ENCODE measurements around the gene PRUNE2. TPM values are rescaled to one million over a fixed set of nuclear protein-coding genes. Genes with fewer than 3 reads are reported as not detected.
"Not testable (repeated sequence)": the region's sequence is repeated elsewhere in the genome, so short reads cannot be mapped to it uniquely, and the experiment has no call there.

The PRUNE2 gene
- total RNA-seq, 1 donor from 2014 or later = 3.3 TPM

GRCh38 chr9:76873056-76873792 lies 32.7 kb downstream of the PRUNE2 start:
- Mint-ChIP-seq H3K27ac (peak overlapping the region; percentile 5), H3K27me3 (peaks cover 43% of the 10 kb centered on the region), H3K36me3 (no peaks in the 10 kb centered on the region), H3K9me3 (no peaks in the 10 kb centered on the region), H3K4me3 (no peak overlapping the region), H3K4me1 (ENCODE audit: unreplicated experiment) (peaks cover 17% of the 10 kb centered on the region)
- TF ChIP-seq CTCF (conservative IDR thresholded peaks at IDR 0.05) = peak; percentile 20
- DNase-seq (ENCODE audit: extremely low spot score, unreplicated experiment) = no peak

- Mint-ChIP-seq H3K27me3 (peaks cover 40% of the 10 kb centered on the region), H3K36me3 (no peaks in the 10 kb centered on the region), H3K4me3 (peak overlapping the region; percentile 23), H3K4me1 (ENCODE audit: unreplicated experiment) (peaks cover 18% of the 10 kb centered on the region), H3K9me3 (no peaks in the 10 kb centered on the region), H3K27ac (no peak overlapping the region)
- TF ChIP-seq CTCF (conservative IDR thresholded peaks at IDR 0.05) = no peak
- no peak for DNase-seq (ENCODE audit: extremely low spot score, unreplicated experiment)
Measured at GRCh38 chr9:76868897-76869296, 37.0 kb downstream of the PRUNE2 start.

GRCh38 chr9:76866689-76867088 lies 39.2 kb downstream of the PRUNE2 start:
- Mint-ChIP-seq H3K27me3 (peaks cover 28% of the 10 kb centered on the region), H3K27ac (no peak overlapping the region), H3K4me1 (ENCODE audit: unreplicated experiment) (peaks cover 10% of the 10 kb centered on the region), H3K4me3 (no peak overlapping the region), H3K9me3 (no peaks in the 10 kb centered on the region), H3K36me3 (no peaks in the 10 kb centered on the region)
- DNase-seq (ENCODE audit: extremely low spot score, unreplicated experiment) = no peak
- TF ChIP-seq CTCF (conservative IDR thresholded peaks at IDR 0.05) = no peak

DNA sequence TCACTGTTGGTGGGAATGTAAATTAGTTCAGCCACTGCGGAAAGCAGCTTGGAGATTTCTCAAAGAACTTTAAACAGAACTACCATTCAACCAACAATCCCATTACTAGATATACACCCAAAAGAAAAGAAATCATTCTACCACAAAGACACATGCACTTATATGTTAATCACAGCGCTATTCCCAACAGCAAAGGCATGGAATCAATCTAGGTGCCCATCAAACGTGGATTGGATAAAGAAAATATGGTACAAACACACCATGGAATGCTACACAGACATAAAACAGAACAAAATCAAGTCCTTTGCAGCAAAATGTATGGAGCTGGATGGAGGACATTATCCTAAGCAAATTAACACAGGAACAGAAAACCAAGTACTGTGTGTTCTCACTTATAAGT lies 42.1 kb downstream of the PRUNE2 start:
- DNase-seq (ENCODE audit: extremely low spot score, unreplicated experiment) = no peak
- H3K27ac Mint-ChIP-seq = no peak overlapping the region
- no peaks in the 10 kb centered on the region for H3K9me3 Mint-ChIP-seq
- peaks cover 15% of the 10 kb centered on the region for H3K27me3 Mint-ChIP-seq
- H3K4me3 Mint-ChIP-seq = no peak overlapping the region
- no peak for TF ChIP-seq CTCF (conservative IDR thresholded peaks at IDR 0.05)
- no peaks in the 10 kb centered on the region for H3K36me3 Mint-ChIP-seq
- peaks cover 6% of the 10 kb centered on the region for H3K4me1 Mint-ChIP-seq (ENCODE audit: unreplicated experiment)

DNA sequence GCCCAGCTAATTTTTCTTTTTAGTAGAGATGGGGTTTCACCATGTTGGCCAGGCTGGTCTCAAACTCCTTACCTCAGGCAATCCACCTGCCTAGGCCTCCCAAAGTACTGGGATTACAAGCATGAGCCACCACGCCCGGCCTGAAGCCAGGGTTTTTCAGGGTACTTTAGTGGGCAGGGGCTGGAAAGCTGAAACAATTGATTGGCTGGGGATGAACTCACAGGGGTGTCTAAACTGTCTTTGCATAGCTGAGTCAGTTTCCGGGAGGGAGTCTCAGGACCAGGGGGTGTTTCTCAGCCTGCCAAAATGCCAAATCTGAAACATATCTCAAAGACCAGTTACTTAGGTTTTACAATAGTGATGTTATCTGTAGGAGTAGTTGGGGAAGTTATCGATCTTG lies 46.1 kb downstream of the PRUNE2 start:
- H3K27ac Mint-ChIP-seq = no peak overlapping the region
- H3K36me3 Mint-ChIP-seq = no peaks in the 10 kb centered on the region
- H3K9me3 Mint-ChIP-seq = no peaks in the 10 kb centered on the region
- no peak overlapping the region for H3K4me3 Mint-ChIP-seq
- TF ChIP-seq CTCF (conservative IDR thresholded peaks at IDR 0.05) = no peak
- no peaks in the 10 kb centered on the region for H3K4me1 Mint-ChIP-seq (ENCODE audit: unreplicated experiment)
- no peak for DNase-seq (ENCODE audit: extremely low spot score, unreplicated experiment)
- H3K27me3 Mint-ChIP-seq = peaks cover 3% of the 10 kb centered on the region

GRCh38 chr9:76858248-76858647 lies 47.7 kb downstream of the PRUNE2 start:
- H3K9me3 Mint-ChIP-seq; H3K27me3 Mint-ChIP-seq; DNase-seq (ENCODE audit: extremely low spot score, unreplicated experiment); H3K4me3 Mint-ChIP-seq; H3K27ac Mint-ChIP-seq; H3K4me1 Mint-ChIP-seq (ENCODE audit: unreplicated experiment); H3K36me3 Mint-ChIP-seq: not testable (repeated sequence)

Data from type B pancreatic cell (in vitro differentiated cells).